ENCODE results near the gene NUFIP2. TPM values are rescaled to one million over a fixed set of nuclear protein-coding genes. Genes with fewer than 3 reads are reported as not detected.
A peak's percentile ranks its signal among the peaks of the same experiment; 100 is the strongest.

NUFIP2 gene
- total RNA-seq, 2 donors from 2014 or later, result 14.2 to 19.7 TPM

- intact Hi-C loops (cut with DNase I), result no loop called here
- Histone ChIP-seq H3K27me3 (no peaks in the 10 kb centered on the region), H3K27ac (no peak within 1 kb of the TSS), H3K9me3 (no peaks in the 10 kb centered on the region), H3K4me1 (peaks cover 3% of the 10 kb centered on the region), H3K36me3 (replicated peaks in 1 of 2; ENCODE audit: insufficient read depth in 1 of 2, low read depth in 2 of 2) (no peaks in the 10 kb centered on the region), H3K4me3 (no peak within 1 kb of the TSS)
- ATAC-seq (peak; percentile 21), DNase-seq (no peak)
- no peak for TF ChIP-seq CTCF (IDR thresholded peaks at IDR 0.05)
- TF ChIP-seq POLR2A (IDR thresholded peaks at IDR 0.05), result no peak
- 83 to 90% methylated on average over 1 of the region's 1 CpG for WGBS, 2 donors
These were observed 47.3 kb downstream of the NUFIP2 start, which contains the start of gene CRYBA1 for GRCh38 chr17:29246628-29247027. CRYBA1 (plus strand) TSS chr17:29246859; CDS start chr17:29246864, 5 bp downstream.

- H3K9me3 ChIP-seq, result no peaks in the 10 kb centered on the region
- no peaks in the 10 kb centered on the region for H3K36me3 ChIP-seq (replicated peaks in 1 of 2; ENCODE audit: insufficient read depth in 1 of 2, low read depth in 2 of 2)
- no peaks in the 10 kb centered on the region for H3K4me1 ChIP-seq
- no peak overlapping the region for H3K27ac ChIP-seq
- TF ChIP-seq POLR2A (IDR thresholded peaks at IDR 0.05) (no peak), CTCF (IDR thresholded peaks at IDR 0.05) (no peak)
- H3K27me3 ChIP-seq, result no peaks in the 10 kb centered on the region
- no peak overlapping the region for H3K4me3 ChIP-seq
- DNase-seq (no peak), ATAC-seq (no peak)
- WGBS, 2 donors, result 85 to 93% methylated on average over 6 of the region's 6 CpGs
- intact Hi-C loops (cut with DNase I), result no loop called here
These were observed 48.5 kb downstream of the NUFIP2 start for GRCh38 chr17:29245401-29245800.

- no peaks in the 10 kb centered on the region for H3K36me3 ChIP-seq (replicated peaks in 1 of 2; ENCODE audit: insufficient read depth in 1 of 2, low read depth in 2 of 2)
- DNase-seq, result peak in 1 of 4 donors; percentile 23
- TF ChIP-seq POLR2A (IDR thresholded peaks at IDR 0.05) (no peak), CTCF (IDR thresholded peaks at IDR 0.05) (peak in 3 of 7 experiments; percentile 27 to 40 (median 28))
- no peak for ATAC-seq
- H3K9me3 ChIP-seq, result no peaks in the 10 kb centered on the region
- H3K4me3 ChIP-seq, result no peak overlapping the region
- no peaks in the 10 kb centered on the region for H3K4me1 ChIP-seq
- WGBS, 2 donors, result 40 to 42% methylated on average over 4 of the region's 4 CpGs
- intact Hi-C loops (cut with DNase I), result no loop called here
- H3K27ac ChIP-seq, result no peak overlapping the region
- no peaks in the 10 kb centered on the region for H3K27me3 ChIP-seq
These were observed 50.2 kb downstream of the NUFIP2 start for GRCh38 chr17:29243792-29244191.

GRCh38 chr17:29242790-29243189, 51.2 kb downstream of the NUFIP2 start:
- no peak for TF ChIP-seq POLR2A (IDR thresholded peaks at IDR 0.05)
- no peak for TF ChIP-seq CTCF (IDR thresholded peaks at IDR 0.05)
- H3K4me1 ChIP-seq, result no peaks in the 10 kb centered on the region
- 83 to 89% methylated on average over 6 of the region's 6 CpGs for WGBS, 2 donors
- no peaks in the 10 kb centered on the region for H3K36me3 ChIP-seq (replicated peaks in 1 of 2; ENCODE audit: insufficient read depth in 1 of 2, low read depth in 2 of 2)
- no peaks in the 10 kb centered on the region for H3K27me3 ChIP-seq
- ATAC-seq (no peak), DNase-seq (no peak)
- H3K4me3 ChIP-seq, result no peak overlapping the region
- no peaks in the 10 kb centered on the region for H3K9me3 ChIP-seq
- intact Hi-C loops (cut with DNase I), result no loop called here
- no peak overlapping the region for H3K27ac ChIP-seq

- H3K9me3 ChIP-seq, result no peaks in the 10 kb centered on the region
These were observed 51.9 kb downstream of the NUFIP2 start for GRCh38 chr17:29242051-29242450.

More at GRCh38 chr17:29242051-29242450, 51.9 kb downstream of the NUFIP2 start:
- ATAC-seq, result no peak
- no peak overlapping the region for H3K27ac ChIP-seq
- H3K27me3 ChIP-seq, result no peaks in the 10 kb centered on the region
- no peak for TF ChIP-seq POLR2A (IDR thresholded peaks at IDR 0.05)
- no peak for TF ChIP-seq CTCF (IDR thresholded peaks at IDR 0.05)
- DNase-seq, result no peak
- no peak overlapping the region for H3K4me3 ChIP-seq
- H3K4me1 ChIP-seq, result no peaks in the 10 kb centered on the region
- intact Hi-C loops (cut with DNase I), result no loop called here
- no peaks in the 10 kb centered on the region for H3K36me3 ChIP-seq (replicated peaks in 1 of 2; ENCODE audit: insufficient read depth in 1 of 2, low read depth in 2 of 2)
- 96 to 100% methylated on average over 1 of the region's 1 CpG for WGBS, 2 donors
